OCI-LY3 (cell line): ENCODE data around the gene SYT11.

Experiments used
- EZH2phosphoT487 ChIP-seq: fragments of 200-600 bp; shearing (Covaris generic); IDR thresholded peaks from 2 replicates; pipeline ENCODE4 v1.6.1; 2018; ENCODE audit warnings: antibody characterized with exemption, mixed run types, low read depth
- TF ChIP-seq, protein P1 (sequence below): fragments of 200-600, 300-600 bp; sonication (generic); IDR thresholded peaks from 2 replicates; pipeline ENCODE4 v1.5.1; 2014; ENCODE audit warnings: antibody characterized with exemption, low read length, low read depth

DNA sequence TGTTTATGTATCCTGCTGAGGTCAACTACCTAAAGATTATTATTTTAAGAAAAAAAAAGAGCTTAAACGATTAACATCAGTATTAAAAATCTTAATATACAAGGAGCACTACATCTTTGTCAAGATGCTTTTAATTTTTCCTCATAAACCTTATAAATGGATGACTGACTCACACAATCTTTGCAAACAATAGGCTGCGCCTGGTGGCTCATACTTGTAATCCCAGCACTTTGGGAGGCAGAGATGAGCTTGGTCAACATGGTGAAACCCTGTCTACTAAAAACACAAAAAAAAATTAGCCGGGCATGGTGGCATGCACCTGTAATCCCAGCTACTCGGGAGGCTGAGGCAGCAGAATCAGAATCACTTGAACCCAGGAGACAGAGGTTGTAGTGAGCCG lies 73.1 kb downstream of the SYT11 start:
- TF ChIP-seq EZH2phosphoT487, result no peak
- TF ChIP-seq, protein P1, sequence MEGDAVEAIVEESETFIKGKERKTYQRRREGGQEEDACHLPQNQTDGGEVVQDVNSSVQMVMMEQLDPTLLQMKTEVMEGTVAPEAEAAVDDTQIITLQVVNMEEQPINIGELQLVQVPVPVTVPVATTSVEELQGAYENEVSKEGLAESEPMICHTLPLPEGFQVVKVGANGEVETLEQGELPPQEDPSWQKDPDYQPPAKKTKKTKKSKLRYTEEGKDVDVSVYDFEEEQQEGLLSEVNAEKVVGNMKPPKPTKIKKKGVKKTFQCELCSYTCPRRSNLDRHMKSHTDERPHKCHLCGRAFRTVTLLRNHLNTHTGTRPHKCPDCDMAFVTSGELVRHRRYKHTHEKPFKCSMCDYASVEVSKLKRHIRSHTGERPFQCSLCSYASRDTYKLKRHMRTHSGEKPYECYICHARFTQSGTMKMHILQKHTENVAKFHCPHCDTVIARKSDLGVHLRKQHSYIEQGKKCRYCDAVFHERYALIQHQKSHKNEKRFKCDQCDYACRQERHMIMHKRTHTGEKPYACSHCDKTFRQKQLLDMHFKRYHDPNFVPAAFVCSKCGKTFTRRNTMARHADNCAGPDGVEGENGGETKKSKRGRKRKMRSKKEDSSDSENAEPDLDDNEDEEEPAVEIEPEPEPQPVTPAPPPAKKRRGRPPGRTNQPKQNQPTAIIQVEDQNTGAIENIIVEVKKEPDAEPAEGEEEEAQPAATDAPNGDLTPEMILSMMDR, result no peak
